HG03460 (cell line): ENCODE data around the gene FLNB.
A peak's percentile ranks its signal among the peaks of the same experiment; 100 is the strongest.

ENCODE experiments used
- ATAC-seq: cut with Tn5 transposase; IDR thresholded peaks from one replicate; pipeline ENCODE4 v1.9.1; 2021; ENCODE audit not compliant: unreplicated experiment

FLNB gene

DNA sequence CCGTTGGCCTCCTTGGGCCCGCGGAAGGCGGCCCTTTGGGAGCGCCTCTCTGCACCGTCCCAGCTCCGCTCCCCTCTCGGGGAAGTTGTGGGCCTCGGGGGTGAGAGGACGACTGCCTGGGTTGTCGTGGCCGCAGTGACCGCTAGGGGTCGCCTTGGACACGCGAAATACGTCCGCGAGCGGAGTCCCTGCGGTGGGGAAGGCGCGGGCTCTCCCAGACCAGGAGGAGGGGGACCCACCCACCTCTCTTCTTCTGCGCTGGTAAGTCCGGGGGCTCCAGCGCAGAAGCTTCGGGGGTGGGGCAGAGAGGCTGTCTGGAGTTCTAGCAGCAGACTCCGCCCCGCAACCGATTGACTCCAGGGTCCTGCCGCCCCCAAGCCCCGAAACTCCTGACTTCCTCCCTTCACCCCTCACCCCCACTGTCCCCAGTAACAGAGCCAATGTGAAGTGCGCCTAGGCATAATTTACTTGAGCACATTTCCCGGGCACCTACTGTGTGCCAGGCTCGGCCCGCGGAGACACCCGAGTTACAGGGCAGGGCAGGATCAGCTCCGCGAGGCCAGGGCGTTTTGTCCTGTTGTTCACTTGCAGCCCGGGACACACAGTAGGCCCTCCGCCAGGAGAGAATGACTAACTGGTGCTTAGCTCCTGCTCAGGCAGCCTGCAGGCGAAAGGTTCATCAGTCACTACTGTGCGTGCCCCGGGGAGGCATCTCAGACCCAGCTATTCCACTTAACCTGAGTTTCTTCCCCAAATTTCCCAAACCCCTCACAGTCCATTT lies 169.7 kb downstream of the FLNB start:
- ATAC-seq = peak; percentile 72

DNA sequence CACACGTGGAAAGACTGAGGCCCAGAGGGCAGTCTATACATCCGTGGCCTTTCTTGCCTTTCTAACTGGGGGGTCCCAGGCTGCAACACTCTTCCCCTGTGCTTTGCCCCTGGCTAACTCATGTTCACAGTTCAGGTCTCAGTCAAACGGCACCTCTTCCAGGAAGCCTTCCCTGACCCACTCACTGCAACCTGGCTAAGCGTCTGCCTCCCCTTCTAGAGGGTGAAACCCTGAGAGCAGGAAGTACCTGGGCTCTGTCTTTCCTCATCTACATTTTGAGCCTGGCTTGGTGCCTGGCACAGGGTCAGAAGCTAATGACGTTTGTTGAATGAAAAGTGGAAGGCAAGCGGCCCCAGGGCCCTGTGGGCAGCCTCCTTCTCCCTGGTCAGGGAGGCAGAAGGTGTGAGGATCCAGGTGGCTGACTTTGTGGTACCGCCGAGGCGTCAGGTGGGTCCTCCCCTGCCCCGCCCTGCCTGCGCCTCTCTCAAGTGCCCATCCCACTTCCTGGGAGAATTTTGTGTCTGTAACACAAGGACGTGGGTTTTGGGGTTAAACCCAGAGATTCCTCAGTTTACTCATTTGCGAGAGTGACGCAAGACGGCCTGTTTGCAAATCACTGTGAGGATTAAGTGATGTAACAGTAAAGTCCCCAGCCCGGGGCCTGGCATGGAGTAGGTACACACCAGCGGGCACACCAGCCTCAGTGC lies 170.5 kb downstream of the FLNB start:
- no peak for ATAC-seq

- ATAC-seq = no peak
Measured at GRCh38 chr3:58179235-58180098, 171.2 kb downstream of the FLNB start.

- no peak for ATAC-seq
Measured at GRCh38 chr3:58180099-58180880, 172.1 kb downstream of the FLNB start.

DNA sequence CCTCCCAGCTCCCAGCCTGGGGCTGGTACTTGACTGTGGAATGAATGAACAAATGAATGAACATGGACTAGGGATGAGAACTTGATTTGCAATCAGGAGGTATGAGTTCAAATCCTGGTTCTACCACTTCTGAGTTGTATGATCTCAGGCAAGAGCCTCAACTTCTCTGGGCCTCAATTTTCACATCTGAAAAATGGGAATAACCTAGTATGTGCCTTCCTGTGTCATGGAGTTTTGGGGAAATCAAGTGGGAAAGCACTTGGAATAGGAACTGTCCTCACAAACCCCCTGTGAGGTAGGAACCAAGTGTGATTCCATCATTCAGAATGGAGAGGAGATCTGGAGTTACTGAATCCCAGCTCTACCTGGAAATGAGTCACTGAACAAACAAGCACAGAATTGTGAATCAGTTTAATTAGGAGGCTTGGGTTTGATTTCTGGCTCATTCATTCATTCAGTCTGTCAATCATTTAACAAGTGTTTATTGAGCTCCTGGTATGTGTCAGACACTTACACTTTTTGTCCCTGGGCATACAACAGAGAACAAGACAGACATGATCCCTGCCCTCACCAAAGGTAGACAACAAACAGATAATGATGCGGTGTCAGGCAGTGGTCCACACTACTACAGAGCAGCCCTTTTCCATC lies 172.8 kb downstream of the FLNB start:
- no peak for ATAC-seq

DNA sequence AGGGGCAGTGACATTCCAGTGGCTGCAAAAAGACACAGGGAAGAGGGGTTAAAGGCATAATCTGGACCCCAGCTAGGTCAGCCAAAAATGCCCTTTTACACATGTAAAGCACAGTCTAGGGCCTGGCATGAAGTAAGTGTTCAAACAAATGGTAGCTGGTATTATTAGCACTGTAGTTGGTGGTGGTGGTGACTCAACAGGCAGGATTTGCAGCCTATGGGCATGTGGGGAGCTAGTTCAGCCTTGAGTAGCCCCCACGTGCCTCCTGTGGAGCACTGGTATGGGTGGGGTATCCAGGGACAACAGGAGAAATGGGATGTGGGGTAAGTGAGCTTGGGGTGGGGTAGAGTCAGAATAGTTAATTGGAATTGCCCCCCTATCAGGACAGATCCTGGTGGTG lies 175.0 kb downstream of the FLNB start:
- no peak for ATAC-seq

DNA sequence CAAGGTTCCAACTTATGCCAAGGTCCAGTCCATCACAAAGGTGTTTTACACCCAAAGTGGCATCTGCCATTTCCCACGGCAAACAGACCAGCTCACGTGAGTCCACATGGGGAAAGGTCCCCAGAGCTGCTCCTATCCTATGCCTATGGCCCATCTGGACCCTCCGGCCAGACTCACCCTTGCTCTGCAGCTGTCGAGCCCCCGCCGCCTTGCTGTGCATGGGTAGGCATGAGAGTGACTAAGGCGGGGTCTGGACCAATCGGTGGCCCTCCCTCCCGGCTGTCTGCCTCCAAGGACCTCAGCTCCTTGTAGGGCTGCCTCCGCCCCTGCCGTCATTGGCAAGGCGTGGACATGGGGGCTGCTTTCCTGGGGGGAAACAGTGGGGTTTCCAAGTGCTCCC lies 175.7 kb downstream of the FLNB start:
- no peak for ATAC-seq

DNA sequence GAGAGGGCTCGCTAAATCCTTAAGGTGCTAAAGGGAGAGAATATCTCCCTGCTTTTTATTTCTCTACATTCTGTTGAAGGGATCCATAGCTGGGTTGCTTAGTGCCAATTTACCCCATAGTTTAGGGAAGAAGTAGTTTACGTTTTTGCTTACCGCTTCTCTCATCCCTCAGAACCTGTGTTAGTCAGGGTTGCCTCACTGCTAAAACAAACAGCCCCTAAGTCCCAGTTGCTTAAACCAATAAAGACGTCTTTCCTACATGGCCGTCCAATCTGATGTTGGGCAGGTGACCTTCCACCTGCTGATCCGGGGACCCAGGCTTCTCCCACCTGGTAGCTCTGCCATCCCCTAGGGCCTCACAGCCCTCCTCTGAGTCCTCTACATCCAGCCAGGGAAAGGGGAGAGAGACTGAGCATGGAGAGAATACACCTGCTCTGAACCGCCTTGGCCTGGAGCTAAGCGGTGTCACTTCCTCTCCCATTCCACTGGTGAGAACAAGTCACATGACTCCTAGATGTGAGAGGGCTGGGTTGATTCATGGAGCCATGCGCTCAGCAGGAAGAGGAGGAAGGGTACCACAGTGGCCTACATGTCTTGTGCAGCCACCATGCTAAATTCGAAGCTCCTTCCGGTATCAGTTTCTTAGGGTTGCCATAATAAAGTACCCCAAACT lies 176.2 kb downstream of the FLNB start:
- ATAC-seq = no peak

DNA sequence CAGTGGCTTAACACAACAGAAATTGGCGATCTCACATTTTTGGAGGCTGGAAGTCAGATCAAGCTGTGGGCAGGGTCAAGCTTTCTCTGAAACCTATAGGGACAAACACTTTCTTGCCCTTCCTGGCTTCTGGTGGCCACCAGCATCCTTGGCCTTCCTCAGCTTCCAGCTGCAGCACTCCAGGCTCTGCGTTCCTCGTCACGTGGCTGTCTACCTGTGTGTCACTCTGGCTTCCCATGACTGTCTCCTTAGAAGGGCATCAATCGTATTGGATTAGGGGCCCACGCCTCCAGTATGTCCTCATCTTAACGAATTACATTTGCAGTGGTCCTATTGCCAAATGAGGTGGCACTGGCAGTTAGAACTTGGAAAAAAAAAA lies 176.7 kb downstream of the FLNB start:
- ATAC-seq = no peak

- ATAC-seq = no peak
Measured at GRCh38 chr3:58188173-58188564, 179.9 kb downstream of the FLNB start.

GRCh38 chr3:58188921-58189451 lies 180.8 kb downstream of the FLNB start:
- no peak for ATAC-seq

DNA sequence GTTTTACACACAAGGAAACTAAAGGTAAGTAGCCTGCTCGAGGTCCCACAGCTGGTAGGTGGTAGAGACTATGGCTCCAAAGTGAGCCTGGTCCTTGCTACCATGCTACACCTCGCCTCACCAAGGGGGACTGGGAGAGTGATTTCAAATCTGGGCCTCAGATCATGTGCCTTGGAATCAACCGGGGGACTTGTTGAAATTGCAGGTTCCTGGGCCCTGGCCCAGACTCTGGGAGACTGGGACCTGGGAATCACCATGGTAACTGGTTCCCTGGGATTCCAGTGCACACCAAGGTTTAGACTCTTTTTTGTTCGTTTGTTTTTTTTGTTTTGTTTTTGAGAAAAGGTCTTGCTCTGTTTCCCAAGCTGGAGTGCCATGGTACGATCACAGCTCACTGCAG lies 181.5 kb downstream of the FLNB start:
- no peak for ATAC-seq

GRCh38 chr3:58190291-58190690 lies 182.1 kb downstream of the FLNB start:
- ATAC-seq = no peak

DNA sequence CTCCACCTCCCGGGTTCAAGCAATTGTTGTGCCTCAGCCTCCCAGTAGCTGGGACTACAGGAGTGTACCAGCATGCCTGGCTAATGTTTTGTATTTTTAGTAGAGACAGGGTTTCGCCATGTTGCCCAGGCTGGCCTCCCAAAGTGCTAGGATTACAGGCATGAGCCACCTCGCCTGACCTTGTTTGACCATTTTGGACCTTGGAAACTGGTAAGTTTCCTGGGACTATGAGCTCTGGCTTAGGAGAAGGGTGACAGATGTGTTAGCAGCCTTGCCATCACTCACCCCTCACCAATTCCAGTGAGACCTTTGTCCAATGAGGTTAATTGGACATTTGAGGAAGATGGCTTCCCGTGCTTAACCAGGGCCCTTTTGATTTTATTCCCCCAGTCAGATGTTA lies 182.7 kb downstream of the FLNB start:
- ATAC-seq = no peak

GRCh38 chr3:58191361-58191991 lies 183.3 kb downstream of the FLNB start:
- ATAC-seq = no peak

DNA sequence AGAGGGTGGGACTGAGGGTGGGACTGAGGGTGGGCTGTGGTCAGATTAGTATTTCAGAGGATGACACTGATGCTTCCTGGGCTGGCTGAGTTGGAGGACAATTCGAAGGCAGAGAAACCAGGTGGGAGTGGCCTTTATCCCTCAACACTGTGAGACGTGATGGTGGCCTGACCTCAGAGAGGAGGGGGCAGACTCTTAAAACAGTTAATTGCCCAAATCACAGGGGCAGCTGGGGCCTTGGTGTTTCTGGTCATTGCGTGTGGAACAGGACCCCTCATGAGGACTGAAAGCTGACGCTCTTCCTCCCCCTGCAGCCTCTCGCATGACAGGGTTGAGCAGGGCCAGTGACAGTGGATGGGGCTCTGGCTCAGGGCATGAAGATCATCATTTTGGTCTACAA lies 183.8 kb downstream of the FLNB start:
- no peak for ATAC-seq

DNA sequence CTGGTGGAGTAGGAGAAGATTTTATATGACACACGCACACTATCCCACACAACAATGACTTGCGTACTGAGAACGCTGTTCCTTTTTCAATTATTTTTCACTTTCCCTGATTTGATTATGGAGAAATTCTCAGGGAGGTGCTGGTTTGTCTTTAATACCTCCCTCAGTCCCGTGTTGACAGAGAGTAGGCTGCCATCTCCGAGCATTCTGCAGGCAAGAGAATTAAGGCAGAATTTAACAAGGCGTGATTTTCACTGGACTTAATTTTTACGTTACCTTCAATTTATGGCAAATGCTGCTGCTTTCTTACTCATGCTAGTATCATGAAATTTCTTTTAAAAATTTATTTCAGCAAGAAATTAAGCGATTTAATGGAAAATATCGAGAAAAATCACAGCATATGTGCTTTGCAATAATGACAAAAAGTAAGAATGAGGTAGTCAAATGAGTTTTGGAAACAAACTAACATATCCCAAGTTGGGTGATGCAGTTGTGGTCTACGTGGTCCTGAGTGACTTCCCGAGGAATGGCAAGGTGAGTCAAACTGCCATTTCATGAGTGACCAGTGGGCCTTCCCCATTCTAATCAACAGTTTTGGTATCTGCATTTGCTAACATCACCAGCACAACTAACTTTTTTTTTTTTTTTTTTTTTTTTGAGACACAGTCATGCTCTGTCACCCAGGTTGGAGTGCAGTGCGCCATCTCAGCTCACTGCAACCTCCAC lies 185.6 kb downstream of the FLNB start:
- no peak for ATAC-seq

- ATAC-seq = no peak
Measured at GRCh38 chr3:58197588-58197987, 189.4 kb downstream of the FLNB start.

- ATAC-seq = no peak
Measured at GRCh38 chr3:58198362-58198761, 190.1 kb downstream of the FLNB start.
